ENCODE data around the gene GAS6. TPM values are rescaled to one million over a fixed set of nuclear protein-coding genes. Genes with fewer than 3 reads are reported as not detected.

Gene GAS6
- total and polyA plus RNA-seq, 2 donors (not counting 3 experiments of a cell fraction or from before 2014, with no cell fraction given), result 69.2 to 109 TPM

DNA sequence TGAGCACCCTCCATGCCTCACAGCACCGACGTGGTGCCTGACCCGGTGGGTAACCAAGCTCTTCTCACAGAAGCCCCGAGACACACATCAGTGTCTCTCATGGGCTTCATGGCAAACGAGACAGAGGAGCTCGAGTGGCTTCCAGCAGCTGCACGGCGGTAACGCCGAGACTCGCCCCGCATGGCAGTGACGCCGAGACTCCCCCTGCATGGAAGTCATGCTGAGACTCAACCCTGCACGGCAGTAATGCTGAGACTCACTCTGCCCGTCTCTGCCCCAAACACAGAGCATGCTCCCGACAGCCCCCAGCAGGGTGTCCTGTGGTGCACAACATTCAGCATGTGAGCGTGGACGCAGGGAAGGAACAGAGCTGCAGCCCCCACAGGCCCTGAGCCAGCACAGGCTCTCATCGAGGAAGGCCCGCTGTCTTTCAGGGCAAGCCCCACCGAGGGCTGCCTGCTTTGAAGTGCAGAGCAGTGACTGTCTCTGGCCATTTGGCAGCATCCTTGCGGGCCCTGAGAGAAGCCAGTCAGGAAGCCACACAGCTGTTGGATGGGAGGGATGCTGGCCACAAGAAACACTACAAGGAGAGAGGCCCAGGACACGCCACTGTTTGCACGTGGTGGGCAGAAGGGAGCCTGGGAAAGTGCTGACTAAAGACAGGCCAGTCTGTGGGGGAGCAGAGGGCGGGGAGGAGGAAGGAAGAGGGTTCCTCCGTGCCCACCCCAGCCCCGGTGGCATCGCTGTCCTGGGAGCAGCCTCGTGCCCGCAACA lies 9.5 kb downstream of the GAS6 start:
- Histone ChIP-seq H4K20me1 (replicated peaks; ENCODE audit: control insufficient read depth, extremely low read depth, insufficient read depth, low read length) (no peaks in the 10 kb centered on the region), H3K79me2 (ENCODE audit: control insufficient read depth, insufficient read depth, low read length) (no peaks in the 10 kb centered on the region), H2AFZ (ENCODE audit: low read depth, low read length) (no peak overlapping the region), H3K27me3 (ENCODE audit: control insufficient read depth in 2 of 2, insufficient read depth in 2 of 2, low read length in 2 of 2) (no peaks in the 10 kb centered on the region), H3K4me1 (ENCODE audit: control insufficient read depth, extremely low read depth, insufficient read depth, low read length) (no peaks in the 10 kb centered on the region), H3K9me3 (replicated peaks; ENCODE audit: control insufficient read depth, insufficient read depth, low read length) (no peaks in the 10 kb centered on the region), H3K4me2 (ENCODE audit: insufficient read depth, low read length) (no peak overlapping the region), H3K27ac (ENCODE audit: insufficient read depth, low read depth, low read length) (no peak overlapping the region), H3K9me1 (replicated peaks; ENCODE audit: control insufficient read depth, extremely low read depth, insufficient read depth, low read length) (no peaks in the 10 kb centered on the region), H3K4me3 (replicated peaks in 1 of 3; ENCODE audit: insufficient read depth in 1 of 3, low read depth in 1 of 3, low read length in 3 of 3) (no peak overlapping the region), H3K36me3 (ENCODE audit: control insufficient read depth in 2 of 2, extremely low read depth in 1 of 2, insufficient read depth in 2 of 2, low read length in 2 of 2) (no peaks in the 10 kb centered on the region), H3K9ac (replicated peaks; ENCODE audit: extremely low read depth, insufficient read depth, low read length) (no peak overlapping the region)
- intact Hi-C loops (cut with micrococcal nuclease), result no loop called here
- DNase-seq (ENCODE audit: low read depth, low spot score) (no peak), FAIRE-seq (no peak)
- dilution Hi-C loops (cut with MboI; ENCODE audit: extremely low pct_ligation_motif_present, low sequenced_read_pairs), result no loop called here
- BruUV-seq (replicated peaks), result no TSS peak
- TF ChIP-seq GATA2 (IDR thresholded peaks at IDR 0.05; ENCODE audit: insufficient read depth, insufficient read length, low read depth, low read length) (no peak), JUN (IDR thresholded peaks at IDR 0.05; ENCODE audit: borderline replicate concordance, insufficient read depth, insufficient read length, low read depth) (no peak), FOS (IDR thresholded peaks at IDR 0.05; ENCODE audit: borderline replicate concordance, insufficient read depth, low read length) (no peak)
- TF ChIP-seq, protein P1, sequence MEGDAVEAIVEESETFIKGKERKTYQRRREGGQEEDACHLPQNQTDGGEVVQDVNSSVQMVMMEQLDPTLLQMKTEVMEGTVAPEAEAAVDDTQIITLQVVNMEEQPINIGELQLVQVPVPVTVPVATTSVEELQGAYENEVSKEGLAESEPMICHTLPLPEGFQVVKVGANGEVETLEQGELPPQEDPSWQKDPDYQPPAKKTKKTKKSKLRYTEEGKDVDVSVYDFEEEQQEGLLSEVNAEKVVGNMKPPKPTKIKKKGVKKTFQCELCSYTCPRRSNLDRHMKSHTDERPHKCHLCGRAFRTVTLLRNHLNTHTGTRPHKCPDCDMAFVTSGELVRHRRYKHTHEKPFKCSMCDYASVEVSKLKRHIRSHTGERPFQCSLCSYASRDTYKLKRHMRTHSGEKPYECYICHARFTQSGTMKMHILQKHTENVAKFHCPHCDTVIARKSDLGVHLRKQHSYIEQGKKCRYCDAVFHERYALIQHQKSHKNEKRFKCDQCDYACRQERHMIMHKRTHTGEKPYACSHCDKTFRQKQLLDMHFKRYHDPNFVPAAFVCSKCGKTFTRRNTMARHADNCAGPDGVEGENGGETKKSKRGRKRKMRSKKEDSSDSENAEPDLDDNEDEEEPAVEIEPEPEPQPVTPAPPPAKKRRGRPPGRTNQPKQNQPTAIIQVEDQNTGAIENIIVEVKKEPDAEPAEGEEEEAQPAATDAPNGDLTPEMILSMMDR (IDR thresholded peaks at IDR 0.05; ENCODE audit: extremely low read depth in 1 of 2, insufficient read depth in 1 of 2, low read depth in 1 of 2, low read length in 2 of 2), result no peak
- POLR2A ChIA-PET, result no interaction called here
- CTCF ChIA-PET, result interaction anchor here (1.4 to 2.4 kb wide), 3 partner anchors 17 to 93 kb away, joined by 4 to 6 read pairs (median 6); no protein-coding TSS in a partner anchor

All from endothelial cell of umbilical vein (primary cell).